Hepatocyte (in vitro differentiated cells): ENCODE data around the gene NOL3.

Source experiments
- EZH2 ChIP-seq: fragments of 200-600 bp; sonication (generic); IDR thresholded peaks from 2 replicates; pipeline ENCODE4 v1.6.1; 2016; ENCODE audit warnings: antibody characterized with exemption, mild to moderate bottlenecking, borderline replicate concordance
- TF ChIP-seq, protein P1 (sequence below): fragments of 200-600 bp; sonication (generic); IDR thresholded peaks from 2 replicates; pipeline ENCODE4 v1.5.1; 2016; ENCODE audit warnings: antibody characterized with exemption, mild to moderate bottlenecking; ENCODE audit not compliant: poor library complexity

DNA sequence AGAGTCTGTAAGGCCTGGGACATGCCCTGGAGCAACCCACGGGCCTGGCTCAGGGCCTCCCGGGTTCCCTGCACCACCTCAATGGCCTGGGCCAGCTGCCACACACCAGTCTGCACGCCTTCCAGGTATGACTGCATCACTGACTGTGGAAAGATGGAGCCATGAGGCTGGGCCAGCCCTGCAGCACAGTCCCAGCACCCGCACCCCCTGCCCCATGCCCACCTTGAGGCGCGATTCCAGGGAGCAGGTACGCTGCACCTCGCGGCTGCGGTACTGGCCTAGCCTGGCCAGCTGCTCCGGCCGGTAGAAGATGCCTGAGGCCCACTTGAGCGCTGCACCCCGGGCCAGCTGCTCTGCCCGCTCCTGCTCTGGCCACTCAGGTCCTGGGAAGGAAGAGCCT, 18.5 kb downstream of the NOL3 start:
- TF ChIP-seq EZH2: no peak
- TF ChIP-seq, protein P1, sequence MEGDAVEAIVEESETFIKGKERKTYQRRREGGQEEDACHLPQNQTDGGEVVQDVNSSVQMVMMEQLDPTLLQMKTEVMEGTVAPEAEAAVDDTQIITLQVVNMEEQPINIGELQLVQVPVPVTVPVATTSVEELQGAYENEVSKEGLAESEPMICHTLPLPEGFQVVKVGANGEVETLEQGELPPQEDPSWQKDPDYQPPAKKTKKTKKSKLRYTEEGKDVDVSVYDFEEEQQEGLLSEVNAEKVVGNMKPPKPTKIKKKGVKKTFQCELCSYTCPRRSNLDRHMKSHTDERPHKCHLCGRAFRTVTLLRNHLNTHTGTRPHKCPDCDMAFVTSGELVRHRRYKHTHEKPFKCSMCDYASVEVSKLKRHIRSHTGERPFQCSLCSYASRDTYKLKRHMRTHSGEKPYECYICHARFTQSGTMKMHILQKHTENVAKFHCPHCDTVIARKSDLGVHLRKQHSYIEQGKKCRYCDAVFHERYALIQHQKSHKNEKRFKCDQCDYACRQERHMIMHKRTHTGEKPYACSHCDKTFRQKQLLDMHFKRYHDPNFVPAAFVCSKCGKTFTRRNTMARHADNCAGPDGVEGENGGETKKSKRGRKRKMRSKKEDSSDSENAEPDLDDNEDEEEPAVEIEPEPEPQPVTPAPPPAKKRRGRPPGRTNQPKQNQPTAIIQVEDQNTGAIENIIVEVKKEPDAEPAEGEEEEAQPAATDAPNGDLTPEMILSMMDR: no peak
